ENCODE measurements around the gene TMEM205. TPM values are rescaled to one million over a fixed set of nuclear protein-coding genes. Genes with fewer than 3 reads are reported as not detected.
A peak's percentile ranks its signal among the peaks of the same experiment; 100 is the strongest.

Gene TMEM205
- total and polyA plus RNA-seq, 2 of the 13 experiments (the other 11 are each of a cell fraction or from before 2014, with no cell fraction given), result 45.5 to 98.7 TPM

GRCh38 chr19:11293433-11294389 lies 52.4 kb downstream of the TMEM205 start (continued):
- TF ChIP-seq PATZ1 (CRISPR knock-in tag; IDR thresholded peaks at IDR 0.05), result peak; percentile 65; the same call in 1 of the 2 replicates
- peak; percentile 53; the same call in 1 of the 2 replicates for TF ChIP-seq ZNF567 (CRISPR knock-in tag; IDR thresholded peaks at IDR 0.05; ENCODE audit: borderline replicate concordance)
- TF ChIP-seq SMAD1 (CRISPR knock-in tag; IDR thresholded peaks at IDR 0.05; ENCODE audit: borderline replicate concordance, low read depth), result 0 out of 2 replicates have a peak, but pooled peaks have one; percentile 68
- TF ChIP-seq, protein P1, sequence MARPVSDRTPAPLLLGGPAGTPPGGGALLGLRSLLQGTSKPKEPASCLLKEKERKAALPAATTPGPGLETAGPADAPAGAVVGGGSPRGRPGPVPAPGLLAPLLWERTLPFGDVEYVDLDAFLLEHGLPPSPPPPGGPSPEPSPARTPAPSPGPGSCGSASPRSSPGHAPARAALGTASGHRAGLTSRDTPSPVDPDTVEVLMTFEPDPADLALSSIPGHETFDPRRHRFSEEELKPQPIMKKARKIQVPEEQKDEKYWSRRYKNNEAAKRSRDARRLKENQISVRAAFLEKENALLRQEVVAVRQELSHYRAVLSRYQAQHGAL (CRISPR knock-in tag; IDR thresholded peaks at IDR 0.05; ENCODE audit: not compliant biosample characterization), result no peak
- TF ChIP-seq U2AF2 (IDR thresholded peaks at IDR 0.05; ENCODE audit: low read depth, low read length), result no peak
- TF ChIP-seq RBFOX2 (IDR thresholded peaks at IDR 0.05; ENCODE audit: low read depth, low read length), result no peak
- 0 out of 2 replicates have a peak, but pooled peaks have one; percentile 33 for TF ChIP-seq PPARG (CRISPR knock-in tag; conservative IDR thresholded peaks at IDR 0.05)
- no peak for TF ChIP-seq ZNF546 (CRISPR knock-in tag; conservative IDR thresholded peaks at IDR 0.05)
- no peak for TF ChIP-seq ZFYVE20 (CRISPR knock-in tag; IDR thresholded peaks at IDR 0.05; ENCODE audit: borderline replicate concordance, low read depth)
- peak; percentile 48 for TF ChIP-seq ARID5B (CRISPR knock-in tag; IDR thresholded peaks at IDR 0.05)
- peak; percentile 44 for TF ChIP-seq BCL6 (CRISPR knock-in tag; IDR thresholded peaks at IDR 0.05)
- TF ChIP-seq, protein P2, sequence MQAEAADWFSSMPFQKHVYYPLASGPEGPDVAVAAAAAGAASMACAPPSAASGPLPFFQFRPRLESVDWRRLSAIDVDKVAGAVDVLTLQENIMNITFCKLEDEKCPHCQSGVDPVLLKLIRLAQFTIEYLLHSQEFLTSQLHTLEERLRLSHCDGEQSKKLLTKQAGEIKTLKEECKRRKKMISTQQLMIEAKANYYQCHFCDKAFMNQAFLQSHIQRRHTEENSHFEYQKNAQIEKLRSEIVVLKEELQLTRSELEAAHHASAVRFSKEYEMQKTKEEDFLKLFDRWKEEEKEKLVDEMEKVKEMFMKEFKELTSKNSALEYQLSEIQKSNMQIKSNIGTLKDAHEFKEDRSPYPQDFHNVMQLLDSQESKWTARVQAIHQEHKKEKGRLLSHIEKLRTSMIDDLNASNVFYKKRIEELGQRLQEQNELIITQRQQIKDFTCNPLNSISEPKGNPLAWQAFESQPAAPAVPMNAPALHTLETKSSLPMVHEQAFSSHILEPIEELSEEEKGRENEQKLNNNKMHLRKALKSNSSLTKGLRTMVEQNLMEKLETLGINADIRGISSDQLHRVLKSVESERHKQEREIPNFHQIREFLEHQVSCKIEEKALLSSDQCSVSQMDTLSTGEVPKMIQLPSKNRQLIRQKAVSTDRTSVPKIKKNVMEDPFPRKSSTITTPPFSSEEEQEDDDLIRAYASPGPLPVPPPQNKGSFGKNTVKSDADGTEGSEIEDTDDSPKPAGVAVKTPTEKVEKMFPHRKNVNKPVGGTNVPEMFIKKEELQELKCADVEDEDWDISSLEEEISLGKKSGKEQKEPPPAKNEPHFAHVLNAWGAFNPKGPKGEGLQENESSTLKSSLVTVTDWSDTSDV (CRISPR knock-in tag; IDR thresholded peaks at IDR 0.05), result no peak
- TF ChIP-seq GTF3A (CRISPR knock-in tag; conservative IDR thresholded peaks at IDR 0.05), result no peak
- no peak for TF ChIP-seq ARID2 (CRISPR knock-in tag; IDR thresholded peaks at IDR 0.05; ENCODE audit: borderline replicate concordance)
- TF ChIP-seq ZNF12 (CRISPR knock-in tag; IDR thresholded peaks at IDR 0.05), result no peak
- peak; percentile 36; the same call in 1 of the 2 replicates for TF ChIP-seq NRL (CRISPR knock-in tag; IDR thresholded peaks at IDR 0.05; ENCODE audit: borderline replicate concordance)
